ENCODE measurements around the gene CARD9.
"Not testable (repeated sequence)": the region's sequence is repeated elsewhere in the genome, so short reads cannot be mapped to it uniquely, and the experiment has no call there.

Gene CARD9

GRCh38 chr9:136409557-136410455, 36.3 kb upstream of the CARD9 start:
- no peaks in the 10 kb centered on the region for H3K27me3 ChIP-seq (replicated peaks)
- TF ChIP-seq, protein P1, sequence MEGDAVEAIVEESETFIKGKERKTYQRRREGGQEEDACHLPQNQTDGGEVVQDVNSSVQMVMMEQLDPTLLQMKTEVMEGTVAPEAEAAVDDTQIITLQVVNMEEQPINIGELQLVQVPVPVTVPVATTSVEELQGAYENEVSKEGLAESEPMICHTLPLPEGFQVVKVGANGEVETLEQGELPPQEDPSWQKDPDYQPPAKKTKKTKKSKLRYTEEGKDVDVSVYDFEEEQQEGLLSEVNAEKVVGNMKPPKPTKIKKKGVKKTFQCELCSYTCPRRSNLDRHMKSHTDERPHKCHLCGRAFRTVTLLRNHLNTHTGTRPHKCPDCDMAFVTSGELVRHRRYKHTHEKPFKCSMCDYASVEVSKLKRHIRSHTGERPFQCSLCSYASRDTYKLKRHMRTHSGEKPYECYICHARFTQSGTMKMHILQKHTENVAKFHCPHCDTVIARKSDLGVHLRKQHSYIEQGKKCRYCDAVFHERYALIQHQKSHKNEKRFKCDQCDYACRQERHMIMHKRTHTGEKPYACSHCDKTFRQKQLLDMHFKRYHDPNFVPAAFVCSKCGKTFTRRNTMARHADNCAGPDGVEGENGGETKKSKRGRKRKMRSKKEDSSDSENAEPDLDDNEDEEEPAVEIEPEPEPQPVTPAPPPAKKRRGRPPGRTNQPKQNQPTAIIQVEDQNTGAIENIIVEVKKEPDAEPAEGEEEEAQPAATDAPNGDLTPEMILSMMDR (IDR thresholded peaks at IDR 0.05; ENCODE audit: low read depth, low read length, missing control alignments), result no peak
- peak; percentile 46 for DNase-seq
- peaks cover 45% of the 10 kb centered on the region for H3K36me3 ChIP-seq (replicated peaks)
- peak overlapping the region; percentile 81 for H3K27ac ChIP-seq
- in situ Hi-C loops (cut with HindIII; ENCODE audit: low pct_ligation_motif_present, low sequenced_read_pairs), result no loop called here
- peak overlapping the region; percentile 96 for H3K4me3 ChIP-seq (ENCODE audit: low read depth, low read length)

DNA sequence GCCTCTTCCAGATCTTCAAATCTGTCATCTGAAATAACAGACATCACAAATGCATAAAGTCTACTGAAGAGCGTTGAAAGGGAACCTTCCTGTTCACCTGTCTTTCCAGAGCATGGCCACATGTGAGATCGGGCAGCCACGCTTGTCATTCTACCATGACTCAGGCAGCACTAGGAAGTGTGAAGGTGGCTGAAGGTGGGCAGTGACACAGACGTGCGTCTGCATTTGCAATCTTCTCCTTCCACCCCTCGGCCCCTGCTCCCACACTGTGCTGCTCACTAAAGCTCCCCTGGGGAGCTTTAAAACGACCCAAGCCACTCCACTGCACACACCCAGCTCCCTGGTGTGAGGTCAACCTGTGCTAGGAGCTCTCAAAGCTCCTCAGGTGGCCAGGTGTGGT, 34.4 kb upstream of the CARD9 start:
- DNase-seq, result no peak
- no peak overlapping the region for H3K4me3 ChIP-seq (ENCODE audit: low read depth, low read length)
- H3K36me3 ChIP-seq (replicated peaks), result peaks cover 41% of the 10 kb centered on the region
- no peaks in the 10 kb centered on the region for H3K27me3 ChIP-seq (replicated peaks)
- TF ChIP-seq, protein P1 (IDR thresholded peaks at IDR 0.05; ENCODE audit: low read depth, low read length, missing control alignments), result no peak
- H3K27ac ChIP-seq, result no peak overlapping the region
- in situ Hi-C loops (cut with HindIII; ENCODE audit: low pct_ligation_motif_present, low sequenced_read_pairs), result no loop called here

DNA sequence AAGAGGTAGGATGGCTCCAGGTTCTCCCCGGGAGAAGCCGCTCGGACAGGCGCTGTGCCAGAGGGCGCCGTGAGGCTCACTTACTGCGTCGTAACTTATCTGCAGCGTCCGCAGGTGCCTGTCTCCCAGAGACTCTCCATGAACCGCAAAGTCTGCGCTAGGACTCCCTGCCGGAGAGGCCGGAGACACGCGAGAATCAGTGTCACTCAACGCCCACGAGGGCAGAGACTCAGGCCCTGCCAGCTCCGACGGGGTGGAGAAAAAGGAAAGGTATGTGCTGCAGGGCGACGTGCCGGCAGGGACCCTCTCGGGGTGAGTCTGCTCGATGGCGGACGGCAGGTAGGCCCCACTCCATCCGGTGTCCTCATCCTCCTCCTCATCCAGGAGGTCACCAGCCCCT, 33.6 kb upstream of the CARD9 start:
- H3K27ac ChIP-seq; in situ Hi-C loops (cut with HindIII; ENCODE audit: low pct_ligation_motif_present, low sequenced_read_pairs); DNase-seq; H3K4me3 ChIP-seq (ENCODE audit: low read depth, low read length); H3K27me3 ChIP-seq (replicated peaks): not testable (repeated sequence)
- peaks cover 41% of the 10 kb centered on the region for H3K36me3 ChIP-seq (replicated peaks)

- peaks cover 45% of the 10 kb centered on the region for H3K36me3 ChIP-seq (replicated peaks)
- in situ Hi-C loops (cut with HindIII; ENCODE audit: low pct_ligation_motif_present, low sequenced_read_pairs), result not testable (repeated sequence)
Observed at GRCh38 chr9:136405904-136406303, 32.4 kb upstream of the CARD9 start.

DNA sequence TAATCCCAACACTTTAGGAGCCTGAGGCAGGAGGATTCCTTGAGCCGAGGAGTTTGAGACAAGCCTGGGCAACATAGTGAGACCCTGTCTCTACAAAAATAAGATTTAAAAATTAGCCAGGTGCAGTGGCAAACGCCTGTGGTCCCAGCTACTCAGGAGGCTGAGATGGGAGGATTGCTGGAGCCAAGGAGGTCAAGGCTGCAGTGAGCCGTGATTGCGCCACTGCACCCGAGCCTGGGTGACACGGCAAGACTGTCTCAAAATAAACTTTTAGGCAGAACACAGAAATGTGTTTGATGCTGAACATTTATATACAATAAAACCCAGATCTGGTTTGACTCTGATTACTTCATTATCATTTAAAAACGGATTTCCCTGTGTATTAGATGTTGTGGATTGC, 32.0 kb upstream of the CARD9 start:
- Histone ChIP-seq H3K4me3 (ENCODE audit: low read depth, low read length) (no peak overlapping the region), H3K27me3 (replicated peaks) (no peaks in the 10 kb centered on the region), H3K27ac (no peak overlapping the region), H3K36me3 (replicated peaks) (peaks cover 45% of the 10 kb centered on the region)
- TF ChIP-seq, protein P1 (IDR thresholded peaks at IDR 0.05; ENCODE audit: low read depth, low read length, missing control alignments), result no peak
- in situ Hi-C loops (cut with HindIII; ENCODE audit: low pct_ligation_motif_present, low sequenced_read_pairs), result no loop called here
- no peak for DNase-seq

More at GRCh38 chr9:136405904-136406303, 32.4 kb upstream of the CARD9 start:
- H3K4me3 ChIP-seq (ENCODE audit: low read depth, low read length); DNase-seq; H3K27ac ChIP-seq; H3K27me3 ChIP-seq (replicated peaks): not testable (repeated sequence)

DNA sequence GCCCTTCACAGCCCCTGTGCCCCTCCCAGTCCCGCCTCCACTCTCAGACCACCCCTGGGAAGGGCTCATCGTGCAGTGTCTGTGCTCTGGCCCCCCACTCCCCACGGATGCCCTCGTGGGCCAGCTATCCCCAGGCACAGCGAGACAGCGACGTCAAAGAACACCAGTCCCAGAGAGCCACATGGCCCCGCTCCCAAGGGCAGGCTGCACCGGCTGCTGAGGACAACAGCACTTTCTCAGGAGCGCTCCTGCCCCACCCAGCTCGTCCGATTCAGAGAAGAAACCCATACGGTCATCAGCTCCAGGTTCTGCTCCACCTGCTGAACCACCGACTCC, 31.3 kb upstream of the CARD9 start:
- peaks cover 45% of the 10 kb centered on the region for H3K36me3 ChIP-seq (replicated peaks)
- H3K4me3 ChIP-seq (ENCODE audit: low read depth, low read length), result no peak overlapping the region
- TF ChIP-seq, protein P1 (IDR thresholded peaks at IDR 0.05; ENCODE audit: low read depth, low read length, missing control alignments), result no peak
- no peak for DNase-seq
- in situ Hi-C loops (cut with HindIII; ENCODE audit: low pct_ligation_motif_present, low sequenced_read_pairs), result no loop called here
- H3K27me3 ChIP-seq (replicated peaks), result no peaks in the 10 kb centered on the region
- no peak overlapping the region for H3K27ac ChIP-seq
